Occipital lobe (tissue), 2 donors: Measurements from ENCODE around the gene SAMD9. TPM values are rescaled to one million over a fixed set of nuclear protein-coding genes. Genes with fewer than 3 reads are reported as not detected.
"Not testable (repeated sequence)": the region's sequence is repeated elsewhere in the genome, so short reads cannot be mapped to it uniquely, and the experiment has no call there.

Experiments
- DNase-seq: peaks from one replicate; lab custom pipeline; 2025; lab: John Stamatoyannopoulos, UW
- total RNA-seq: library from RNA; depleted of rRNA; stranded (reverse); fragments of >200 nt; gene quantifications from one replicate; pipeline ENCODE4 v1.2.3, GENCODE V29; 2014

Gene SAMD9
- total RNA-seq, 1 donor from 2014 or later = 3.3 TPM

- DNase-seq = no peak
Observed at GRCh38 chr7:93120592-93121549, 3.1 kb upstream of the SAMD9 start.

GRCh38 chr7:93119191-93119905 is 1.6 kb upstream of the SAMD9 start:
- DNase-seq = no peak

GRCh38 chr7:93117327-93117726 is 452 bp downstream of the SAMD9 start:
- no peak for DNase-seq

GRCh38 chr7:93115796-93116195 is 2.0 kb downstream of the SAMD9 start:
- DNase-seq = no peak

- no peak for DNase-seq
Observed at GRCh38 chr7:93108003-93108402, 9.8 kb downstream of the SAMD9 start.

GRCh38 chr7:93097388-93097787 is 20.4 kb downstream of the SAMD9 start:
- no peak for DNase-seq

- no peak for DNase-seq
Observed at GRCh38 chr7:93092757-93093370, 24.9 kb downstream of the SAMD9 start.

- not testable (repeated sequence) for DNase-seq
Observed at GRCh38 chr7:93073357-93073756, 44.4 kb downstream of the SAMD9 start.

- no peak for DNase-seq
Observed at GRCh38 chr7:93062599-93062998, 55.2 kb downstream of the SAMD9 start.

GRCh38 chr7:93060865-93061264 is 56.9 kb downstream of the SAMD9 start:
- DNase-seq = no peak

GRCh38 chr7:93060025-93060424 is 57.8 kb downstream of the SAMD9 start:
- DNase-seq = no peak

- DNase-seq = not testable (repeated sequence)
Observed at GRCh38 chr7:93056621-93057020, 61.2 kb downstream of the SAMD9 start.

GRCh38 chr7:93055543-93056107 is 62.2 kb downstream of the SAMD9 start:
- no peak for DNase-seq

GRCh38 chr7:93054975-93055374 is 62.8 kb downstream of the SAMD9 start:
- DNase-seq = no peak

GRCh38 chr7:93053949-93054943 is 63.5 kb downstream of the SAMD9 start:
- no peak for DNase-seq

GRCh38 chr7:93053209-93053948 is 64.4 kb downstream of the SAMD9 start:
- DNase-seq = no peak

- DNase-seq = no peak
Observed at GRCh38 chr7:93051660-93052059, 66.1 kb downstream of the SAMD9 start.
